Effector CD4-positive, alpha-beta T cell (primary cell): ENCODE results near the gene ELP4.

Experiments
- DNase-seq: peaks from one replicate; pipeline ENCODE4 v3.0.0-alpha.2; 2020

The ELP4 gene

GRCh38 chr11:31782257-31782656 is 272.7 kb downstream of the ELP4 start:
- no peak for DNase-seq

- no peak for DNase-seq
Measured at GRCh38 chr11:31783252-31783651, 273.7 kb downstream of the ELP4 start.

- no peak for DNase-seq
Measured at GRCh38 chr11:31784611-31785010, 275.0 kb downstream of the ELP4 start.

- DNase-seq, result no peak
Measured at GRCh38 chr11:31786996-31787685, 277.6 kb downstream of the ELP4 start.

GRCh38 chr11:31788085-31788484 is 278.5 kb downstream of the ELP4 start:
- no peak for DNase-seq

GRCh38 chr11:31790649-31791048 is 281.1 kb downstream of the ELP4 start:
- no peak for DNase-seq

GRCh38 chr11:31792036-31792435 is 282.5 kb downstream of the ELP4 start:
- no peak for DNase-seq

- no peak for DNase-seq
Measured at GRCh38 chr11:31792456-31792855, 282.9 kb downstream of the ELP4 start.

GRCh38 chr11:31793264-31793663 is 283.7 kb downstream of the ELP4 start:
- DNase-seq, result no peak

GRCh38 chr11:31794548-31794947 is 285.0 kb downstream of the ELP4 start:
- DNase-seq, result no peak

- no peak for DNase-seq
Measured at GRCh38 chr11:31795706-31796498, 286.3 kb downstream of the ELP4 start.

GRCh38 chr11:31796499-31797189 is 287.1 kb downstream of the ELP4 start:
- DNase-seq, result no peak

GRCh38 chr11:31797190-31798056 is 287.9 kb downstream of the ELP4 start:
- no peak for DNase-seq

GRCh38 chr11:31798057-31798553 is 288.5 kb downstream of the ELP4 start:
- DNase-seq, result no peak

- DNase-seq, result no peak
Measured at GRCh38 chr11:31798554-31799434, 289.2 kb downstream of the ELP4 start.

- DNase-seq, result no peak
Measured at GRCh38 chr11:31799435-31800397, 290.1 kb downstream of the ELP4 start.

GRCh38 chr11:31800398-31801265 is 291.1 kb downstream of the ELP4 start:
- no peak for DNase-seq

- no peak for DNase-seq
Measured at GRCh38 chr11:31801298-31801702, 291.7 kb downstream of the ELP4 start.

GRCh38 chr11:31802000-31802551 is 292.5 kb downstream of the ELP4 start:
- no peak for DNase-seq
